A673 (cell line): ENCODE results near the gene BIVM. TPM values are rescaled to one million over a fixed set of nuclear protein-coding genes. Genes with fewer than 3 reads are reported as not detected.

ENCODE experiments used
- BruUV-seq: library from RNA; stranded (reverse); fragments of 400-500 nt; replicated peaks from 2 replicates; lab custom pipeline; 2021; lab: Mats Ljungman, UMichigan
- CTCF ChIA-PET: fragments of 300-600 bp; sonication (Branson Sonifier 250); formaldehyde crosslinking; loops from one replicate; lab custom pipeline; 2022; ENCODE audit warnings: antibody characterized with exemption; lab: Charles Lee
- POLR2A ChIA-PET: fragments of 300-600 bp; sonication (Branson Sonifier 250); formaldehyde crosslinking; loops from one replicate; lab custom pipeline; 2022; ENCODE audit warnings: antibody characterized with exemption; ENCODE audit not compliant: low non-redundant PET; lab: Charles Lee
- DNase-seq: peaks from one replicate; pipeline ENCODE4 v3.0.0-alpha.2; 2015; ENCODE audit warnings: low spot score
- H3K27ac ChIP-seq: fragments of 200-600 bp; sonication (generic); 2 replicates; pipeline ENCODE4 v1.5.1; 2016; ENCODE audit warnings: mixed run types, low read depth, mild to moderate bottlenecking, mixed read lengths, antibody characterized with exemption, low read length; ENCODE audit not compliant: poor library complexity, severe bottlenecking
- H3K27me3 ChIP-seq: fragments of 200-600 bp; sonication (generic); replicated peaks from 2 replicates; pipeline ENCODE4 v1.6.1; 2017; ENCODE audit warnings: mixed run types, low read depth, mild to moderate bottlenecking, mixed read lengths, antibody characterized with exemption, low read length; ENCODE audit not compliant: insufficient read depth, poor library complexity
- H3K36me3 ChIP-seq: fragments of 200-600 bp; sonication (generic); 2 replicates; pipeline ENCODE4 v1.6.1; 2016; ENCODE audit warnings: mixed run types, mild to moderate bottlenecking, mixed read lengths, antibody characterized with exemption, low read length; ENCODE audit not compliant: insufficient read depth, poor library complexity, severe bottlenecking
- H3K4me1 ChIP-seq: fragments of 200-600 bp; sonication (generic); 2 replicates; pipeline ENCODE4 v1.6.1; 2017; ENCODE audit warnings: mixed run types, mild to moderate bottlenecking, mixed read lengths, antibody characterized with exemption, low read length; ENCODE audit not compliant: insufficient read depth, poor library complexity, severe bottlenecking
- H3K4me3 ChIP-seq: fragments of 200-600 bp; sonication (generic); 2 replicates; pipeline ENCODE4 v1.5.1; 2016; ENCODE audit warnings: low read depth, mixed run types, mild to moderate bottlenecking, mixed read lengths, low read length; ENCODE audit not compliant: poor library complexity, severe bottlenecking
- H3K9me3 ChIP-seq: fragments of 200-600 bp; sonication (generic); 2 replicates; pipeline ENCODE4 v1.6.1; 2016; ENCODE audit warnings: mixed run types, low read depth, mild to moderate bottlenecking, mixed read lengths, antibody characterized with exemption, low read length; ENCODE audit not compliant: poor library complexity, severe bottlenecking
- CTCF ChIP-seq: fragments of 300-800, 200-600 bp; sonication (generic); conservative IDR thresholded peaks from 2 replicates; pipeline ENCODE4 v1.5.1; 2017; ENCODE audit warnings: low read depth, mild to moderate bottlenecking, antibody characterized with exemption, low read length, moderate library complexity, mixed read lengths
- EZH2 ChIP-seq: fragments of 200-600 bp; sonication (generic); IDR thresholded peaks from 2 replicates; pipeline ENCODE4 v1.6.1; 2017; ENCODE audit warnings: borderline replicate concordance, low read depth, mild to moderate bottlenecking, mixed read lengths, antibody characterized with exemption, low read length; ENCODE audit not compliant: poor library complexity, severe bottlenecking
- intact Hi-C: fragments of 100-400 bp; cut with micrococcal nuclease; formaldehyde crosslinking; loops from one replicate; pipeline ENCODE4 v1.10.0; 2022; ENCODE audit not compliant: unreplicated experiment
- total RNA-seq: library from RNA; stranded (reverse); gene quantifications from 2 replicates; pipeline ENCODE4 v1.2.3, GENCODE V29; 2021

BIVM gene
- total RNA-seq, 1 experiment from 2014 or later = 19.5 TPM

- no peak for DNase-seq
- ChIA-PET POLR2A (no interaction called here), CTCF (no interaction called here)
- no peaks in the 10 kb centered on the region for H3K36me3 ChIP-seq
- no peak overlapping the region for H3K27ac ChIP-seq
- TF ChIP-seq CTCF (no peak), EZH2 (no peak)
- H3K4me1 ChIP-seq = no peaks in the 10 kb centered on the region
- intact Hi-C loops = no loop called here
- H3K9me3 ChIP-seq = no peaks in the 10 kb centered on the region
- H3K4me3 ChIP-seq = no peak overlapping the region
- H3K27me3 ChIP-seq = no peaks in the 10 kb centered on the region
- no TSS peak for BruUV-seq
These were observed 14.4 kb upstream of the BIVM start for GRCh38 chr13:102784483-102784882.

DNA sequence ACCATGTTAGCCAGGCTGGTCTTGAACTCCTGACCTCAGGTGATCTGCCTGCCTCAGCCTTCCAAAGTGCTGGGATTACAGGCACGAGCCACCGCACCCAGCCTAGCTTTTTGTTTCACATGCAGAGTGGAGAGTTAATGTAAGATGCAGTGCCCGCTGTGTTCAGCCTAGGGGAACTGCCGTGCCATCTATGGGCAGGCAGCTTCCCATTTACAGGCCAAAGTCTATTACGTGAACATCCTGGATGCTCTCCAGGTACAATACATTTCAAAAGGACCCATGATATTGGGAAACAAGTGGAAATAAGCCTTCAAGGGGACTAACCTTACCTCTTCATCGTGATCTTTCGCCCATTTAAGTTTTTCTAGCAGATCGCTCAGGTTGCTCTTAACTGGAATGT, 10.2 kb upstream of the BIVM start:
- TF ChIP-seq CTCF (no peak), EZH2 (no peak)
- no peaks in the 10 kb centered on the region for H3K27me3 ChIP-seq
- ChIA-PET POLR2A (no interaction called here), CTCF (no interaction called here)
- no peak overlapping the region for H3K4me3 ChIP-seq
- no peak overlapping the region for H3K27ac ChIP-seq
- peaks cover 8% of the 10 kb centered on the region for H3K36me3 ChIP-seq
- no peaks in the 10 kb centered on the region for H3K9me3 ChIP-seq
- intact Hi-C loops = no loop called here
- no peaks in the 10 kb centered on the region for H3K4me1 ChIP-seq
- BruUV-seq = no TSS peak
- no peak for DNase-seq

- Histone ChIP-seq H3K4me3 (no peak overlapping the region), H3K27me3 (no peaks in the 10 kb centered on the region), H3K4me1 (no peaks in the 10 kb centered on the region), H3K9me3 (no peaks in the 10 kb centered on the region), H3K36me3 (peaks cover 8% of the 10 kb centered on the region), H3K27ac (no peak overlapping the region)
- ChIA-PET POLR2A (no interaction called here), CTCF (no interaction called here)
- BruUV-seq = no TSS peak
- DNase-seq = no peak
- intact Hi-C loops = no loop called here
- TF ChIP-seq EZH2 (no peak), CTCF (no peak)
These were observed 6.5 kb upstream of the BIVM start for GRCh38 chr13:102792396-102792795.
